ENCODE data around the gene HEATR3. TPM values are rescaled to one million over a fixed set of nuclear protein-coding genes. Genes with fewer than 3 reads are reported as not detected.

HEATR3 gene
- total RNA-seq, 1 donor from 2014 or later, result 27.9 TPM

DNA sequence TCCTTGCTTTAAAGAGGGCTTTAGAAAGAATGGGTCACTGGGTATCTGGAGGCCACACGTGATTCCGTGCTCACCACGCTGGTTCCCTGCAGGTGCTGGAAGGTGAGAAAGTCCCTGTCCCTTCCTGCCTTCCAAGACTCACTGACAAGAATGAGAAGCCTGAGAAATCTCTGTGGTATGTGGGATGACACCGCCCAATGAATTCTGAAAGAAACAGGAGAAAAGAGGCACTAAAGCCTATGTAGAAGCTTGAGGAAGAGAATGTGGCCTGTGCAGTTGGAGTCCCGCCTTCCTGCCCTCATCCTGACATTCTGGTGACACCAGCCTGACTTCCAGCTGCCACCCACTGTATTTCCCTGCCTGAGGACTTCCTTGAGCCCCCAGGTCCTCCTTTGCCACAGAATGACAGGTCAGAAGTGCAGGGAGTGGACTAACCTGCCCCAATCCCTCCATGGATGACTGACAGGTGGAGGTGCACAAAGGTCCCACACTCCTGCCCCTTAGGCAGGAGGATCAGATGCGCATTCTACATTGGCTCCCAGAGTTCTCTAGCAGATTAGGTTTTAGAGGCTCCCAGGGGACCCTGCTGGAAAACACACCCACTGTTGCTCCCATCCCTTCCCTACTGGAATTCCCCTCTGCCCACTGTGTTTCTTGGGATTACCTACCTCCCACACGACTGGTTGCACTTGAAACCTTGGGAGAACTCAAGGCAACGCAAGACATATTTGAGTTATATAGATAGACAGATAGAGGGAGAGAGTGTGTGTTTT lies 48.8 kb downstream of the HEATR3 start:
- Mint-ChIP-seq H3K27me3 (ENCODE audit: unreplicated experiment) (peaks cover 3% of the 10 kb centered on the region), H3K9me3 (ENCODE audit: unreplicated experiment) (no peaks in the 10 kb centered on the region), H3K4me3 (ENCODE audit: unreplicated experiment) (no peak overlapping the region), H3K36me3 (ENCODE audit: unreplicated experiment) (no peaks in the 10 kb centered on the region), H3K27ac (ENCODE audit: unreplicated experiment) (no peak overlapping the region), H3K4me1 (ENCODE audit: low read depth, unreplicated experiment) (no peaks in the 10 kb centered on the region)
- DNase-seq, result no peak
- TF ChIP-seq, protein P1, sequence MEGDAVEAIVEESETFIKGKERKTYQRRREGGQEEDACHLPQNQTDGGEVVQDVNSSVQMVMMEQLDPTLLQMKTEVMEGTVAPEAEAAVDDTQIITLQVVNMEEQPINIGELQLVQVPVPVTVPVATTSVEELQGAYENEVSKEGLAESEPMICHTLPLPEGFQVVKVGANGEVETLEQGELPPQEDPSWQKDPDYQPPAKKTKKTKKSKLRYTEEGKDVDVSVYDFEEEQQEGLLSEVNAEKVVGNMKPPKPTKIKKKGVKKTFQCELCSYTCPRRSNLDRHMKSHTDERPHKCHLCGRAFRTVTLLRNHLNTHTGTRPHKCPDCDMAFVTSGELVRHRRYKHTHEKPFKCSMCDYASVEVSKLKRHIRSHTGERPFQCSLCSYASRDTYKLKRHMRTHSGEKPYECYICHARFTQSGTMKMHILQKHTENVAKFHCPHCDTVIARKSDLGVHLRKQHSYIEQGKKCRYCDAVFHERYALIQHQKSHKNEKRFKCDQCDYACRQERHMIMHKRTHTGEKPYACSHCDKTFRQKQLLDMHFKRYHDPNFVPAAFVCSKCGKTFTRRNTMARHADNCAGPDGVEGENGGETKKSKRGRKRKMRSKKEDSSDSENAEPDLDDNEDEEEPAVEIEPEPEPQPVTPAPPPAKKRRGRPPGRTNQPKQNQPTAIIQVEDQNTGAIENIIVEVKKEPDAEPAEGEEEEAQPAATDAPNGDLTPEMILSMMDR (IDR thresholded peaks at IDR 0.05; ENCODE audit: partially characterized antibody, unreplicated experiment), result no peak

DNA sequence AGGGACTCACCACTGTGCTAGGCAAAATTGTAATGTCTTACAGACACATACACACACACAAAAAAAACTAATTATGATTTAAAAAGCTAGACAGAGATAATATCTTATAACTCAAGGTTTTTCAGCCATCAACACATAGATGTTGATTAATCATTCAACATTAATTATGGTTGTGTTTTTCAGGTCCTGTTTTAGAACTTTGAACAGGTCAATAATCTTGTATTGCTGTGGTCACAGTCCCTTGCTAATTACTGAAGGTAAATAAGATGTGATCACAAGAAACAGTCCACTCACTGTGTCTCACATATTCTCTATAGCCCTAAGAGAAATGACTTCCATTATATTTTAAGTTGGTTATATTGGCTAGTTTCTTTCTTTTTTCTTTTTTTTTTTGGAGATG lies 54.9 kb downstream of the HEATR3 start:
- no peaks in the 10 kb centered on the region for H3K36me3 Mint-ChIP-seq (ENCODE audit: unreplicated experiment)
- no peak overlapping the region for H3K4me3 Mint-ChIP-seq (ENCODE audit: unreplicated experiment)
- TF ChIP-seq, protein P1 (IDR thresholded peaks at IDR 0.05; ENCODE audit: partially characterized antibody, unreplicated experiment), result no peak
- H3K27ac Mint-ChIP-seq (ENCODE audit: unreplicated experiment), result no peak overlapping the region
- H3K4me1 Mint-ChIP-seq (ENCODE audit: low read depth, unreplicated experiment), result no peaks in the 10 kb centered on the region
- no peak for DNase-seq
- no peaks in the 10 kb centered on the region for H3K9me3 Mint-ChIP-seq (ENCODE audit: unreplicated experiment)
- peaks cover 4% of the 10 kb centered on the region for H3K27me3 Mint-ChIP-seq (ENCODE audit: unreplicated experiment)

DNA sequence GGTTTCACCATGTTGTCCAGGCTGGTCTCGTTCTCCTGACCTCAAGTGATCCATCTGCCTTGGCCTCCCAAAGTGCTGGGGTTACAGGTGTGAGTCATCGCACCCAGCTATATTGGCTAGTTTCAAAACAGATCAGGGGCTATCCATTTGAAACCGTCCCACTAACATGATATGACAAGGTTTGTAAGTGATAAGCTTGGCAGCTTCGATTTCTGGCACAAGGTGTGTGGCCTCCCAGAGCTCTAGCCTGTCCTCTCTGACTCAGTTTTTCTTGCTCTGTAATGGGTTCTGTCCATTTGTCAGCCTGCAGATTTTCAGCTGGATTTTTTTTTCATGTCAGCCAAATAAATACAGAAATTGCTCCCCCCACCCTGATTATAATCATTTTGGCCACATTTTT lies 55.5 kb downstream of the HEATR3 start:
- peaks cover 4% of the 10 kb centered on the region for H3K27me3 Mint-ChIP-seq (ENCODE audit: unreplicated experiment)

DNA sequence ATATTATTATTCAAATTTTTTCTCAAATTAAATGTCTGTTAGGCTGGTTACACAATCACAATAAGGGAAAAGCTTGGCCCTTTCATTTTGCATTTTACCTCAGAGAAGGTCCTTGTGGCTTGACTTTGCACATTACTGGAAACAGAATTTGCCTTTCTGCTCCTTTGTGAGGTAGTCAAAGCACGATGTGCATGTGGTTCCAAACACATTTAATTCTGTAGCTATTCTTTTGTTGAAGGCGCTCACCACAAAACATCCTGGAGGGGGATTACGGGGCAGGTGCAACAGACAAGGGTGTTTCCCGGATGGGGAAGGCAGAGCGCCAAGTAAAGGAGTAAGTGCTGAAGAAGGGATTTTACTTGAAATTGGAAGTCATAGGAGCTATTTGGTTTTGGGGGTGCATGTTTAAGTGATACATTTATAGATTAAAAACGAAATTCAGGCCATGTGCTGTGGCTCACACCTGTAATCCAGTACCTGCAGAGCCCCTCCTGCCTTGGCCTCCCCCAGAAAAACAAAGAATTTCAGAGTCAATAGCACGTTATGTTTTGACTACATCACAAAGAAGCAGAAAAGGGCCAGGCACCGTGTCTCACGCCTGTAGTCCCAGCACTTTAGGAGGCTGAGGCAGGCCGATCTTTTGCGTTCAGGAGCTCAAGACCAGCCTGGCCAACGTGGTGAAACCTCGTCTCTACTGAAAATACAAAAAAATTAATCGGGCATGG lies 56.1 kb downstream of the HEATR3 start:
- Mint-ChIP-seq H3K36me3 (ENCODE audit: unreplicated experiment) (no peaks in the 10 kb centered on the region), H3K27me3 (ENCODE audit: unreplicated experiment) (peaks cover 4% of the 10 kb centered on the region), H3K4me3 (ENCODE audit: unreplicated experiment) (no peak overlapping the region), H3K4me1 (ENCODE audit: low read depth, unreplicated experiment) (no peaks in the 10 kb centered on the region), H3K9me3 (ENCODE audit: unreplicated experiment) (no peaks in the 10 kb centered on the region), H3K27ac (ENCODE audit: unreplicated experiment) (no peak overlapping the region)
- TF ChIP-seq, protein P1 (IDR thresholded peaks at IDR 0.05; ENCODE audit: partially characterized antibody, unreplicated experiment), result no peak
- DNase-seq, result no peak

More for the DNA sequence above, 55.5 kb downstream of the HEATR3 start:
- Mint-ChIP-seq H3K36me3 (ENCODE audit: unreplicated experiment) (no peaks in the 10 kb centered on the region), H3K4me1 (ENCODE audit: low read depth, unreplicated experiment) (no peaks in the 10 kb centered on the region), H3K9me3 (ENCODE audit: unreplicated experiment) (no peaks in the 10 kb centered on the region), H3K27ac (ENCODE audit: unreplicated experiment) (no peak overlapping the region), H3K4me3 (ENCODE audit: unreplicated experiment) (no peak overlapping the region)
- DNase-seq, result no peak
- TF ChIP-seq, protein P1 (IDR thresholded peaks at IDR 0.05; ENCODE audit: partially characterized antibody, unreplicated experiment), result no peak

DNA sequence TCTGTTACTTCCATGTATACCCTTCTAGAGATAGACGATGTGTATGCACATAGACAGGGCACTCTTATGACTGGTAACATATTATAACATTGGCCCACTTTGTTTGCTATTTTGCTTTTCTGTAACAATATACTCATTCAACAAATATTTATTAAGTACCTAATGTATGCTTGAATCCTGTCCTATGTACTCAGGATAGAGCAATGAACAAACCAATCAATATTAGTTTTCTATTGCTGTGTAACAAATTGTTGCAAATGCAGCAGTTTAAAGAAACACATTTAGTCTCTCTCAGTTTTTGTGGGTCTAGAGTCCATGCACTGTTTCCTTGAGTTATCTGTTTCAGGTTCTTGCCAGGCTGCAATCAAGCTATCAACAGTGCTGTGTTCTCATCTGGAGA lies 57.6 kb downstream of the HEATR3 start:
- H3K4me1 Mint-ChIP-seq (ENCODE audit: low read depth, unreplicated experiment), result no peaks in the 10 kb centered on the region
- TF ChIP-seq, protein P1 (IDR thresholded peaks at IDR 0.05; ENCODE audit: partially characterized antibody, unreplicated experiment), result no peak
- H3K9me3 Mint-ChIP-seq (ENCODE audit: unreplicated experiment), result no peaks in the 10 kb centered on the region
- H3K36me3 Mint-ChIP-seq (ENCODE audit: unreplicated experiment), result no peaks in the 10 kb centered on the region
- peaks cover 4% of the 10 kb centered on the region for H3K27me3 Mint-ChIP-seq (ENCODE audit: unreplicated experiment)
- no peak for DNase-seq
- no peak overlapping the region for H3K4me3 Mint-ChIP-seq (ENCODE audit: unreplicated experiment)
- H3K27ac Mint-ChIP-seq (ENCODE audit: unreplicated experiment), result no peak overlapping the region
